HCT116 (cell line): ENCODE data around the gene RPS16. TPM values are rescaled to one million over a fixed set of nuclear protein-coding genes. Genes with fewer than 3 reads are reported as not detected.

Experiments used
- ATAC-seq: fragments of 200-7000 bp; cut with Tn5 transposase; 2 replicates; pipeline ENCODE4 v1.9.1; 2020; ENCODE audit warnings: mild to moderate bottlenecking, moderate library complexity
- BruUV-seq: library from RNA; stranded (reverse); fragments of 400-500 nt; replicated peaks from 2 replicates; lab custom pipeline; 2021; lab: Mats Ljungman, UMichigan
- CTCF ChIA-PET: fragments of 300-600 bp; sonication (Branson Sonifier 250); formaldehyde crosslinking; loops from one replicate; lab custom pipeline; 2021; ENCODE audit warnings: antibody characterized with exemption; lab: Charles Lee
- POLR2A ChIA-PET: fragments of 300-600, 350-600 bp; sonication (Branson Sonifier 250); formaldehyde crosslinking; loops from one replicate; lab custom pipeline; 2021; ENCODE audit warnings: antibody characterized with exemption; lab: Charles Lee
- RAD21 ChIA-PET, 2 experiments: fragments of 300-600 bp; sonication (Branson Sonifier 250); formaldehyde crosslinking; loops; one replicate each; lab custom pipeline; 2023; ENCODE audit warnings: low total read pairs in 2 of 2; ENCODE audit not compliant: uncharacterized antibody in 2 of 2, unreplicated experiment in 2 of 2, low non-redundant PET in 1 of 2; lab: Charles Lee
- DNase-seq: peaks from one replicate; pipeline ENCODE4 v3.0.0-alpha.2; 2010; ENCODE audit warnings: low read depth, low spot score
- H2AFZ ChIP-seq: fragments of 200-600 bp; shearing (Covaris generic), sonication (generic); 2 replicates; pipeline ENCODE4 v1.6.1; 2017; ENCODE audit warnings: low read depth, mixed run types, mixed read lengths, antibody characterized with exemption, low read length; ENCODE audit not compliant: poor library complexity, severe bottlenecking
- H3K27ac ChIP-seq: 2 replicates; pipeline ENCODE4 v1.5.1; 2012; ENCODE audit warnings: low read depth, low read length
- H3K27me3 ChIP-seq: fragments of 200-600 bp; sonication (generic); 2 replicates; pipeline ENCODE4 v1.6.1; 2016; ENCODE audit warnings: mixed run types, low read length, mixed read lengths; ENCODE audit not compliant: insufficient read depth
- H3K36me3 ChIP-seq, 2 experiments: fragments of 200-500 bp in 1 of 2; fragments of 200-600 bp in 1 of 2; sonication (Bioruptor generic) in 1 of 2; sonication (generic) in 1 of 2; 2 replicates each; pipeline versions ENCODE4 v1.5.1 to v1.6.1; 2014 to 2016; ENCODE audit warnings: low read length in 2 of 2, inconsistent platforms in 1 of 2, mixed read lengths in 1 of 2, mixed run types in 1 of 2; ENCODE audit not compliant: insufficient read depth in 2 of 2, control insufficient read depth in 1 of 2
- H3K4me1 ChIP-seq, 2 experiments: fragments of 200-600 bp in 1 of 2; sonication (generic) in 1 of 2; 2 replicates each; pipeline versions ENCODE4 v1.5.1 to v1.6.1; 2012 to 2017; ENCODE audit warnings: low read length in 2 of 2, inconsistent platforms in 1 of 2, mild to moderate bottlenecking in 1 of 2, mixed read lengths in 1 of 2, mixed run types in 1 of 2, moderate library complexity in 1 of 2; ENCODE audit not compliant: insufficient read depth in 2 of 2, control insufficient read depth in 1 of 2
- H3K4me2 ChIP-seq: fragments of 200-600 bp; sonication (generic); 2 replicates; pipeline ENCODE4 v1.6.1; 2017; ENCODE audit warnings: mixed run types, low read length, mixed read lengths
- H3K4me3 ChIP-seq, 2 experiments: fragments of 200-600 bp in 1 of 2; sonication (generic) in 1 of 2; replicated peaks in 1 of 2; 2 replicates each; pipeline ENCODE4 v1.5.1; 2011 to 2016; ENCODE audit warnings: low read length in 2 of 2, control low read depth in 1 of 2, low read depth in 1 of 2, mild to moderate bottlenecking in 1 of 2, mixed read lengths in 1 of 2, mixed run types in 1 of 2
- H3K79me2 ChIP-seq: fragments of 200-600 bp; sonication (generic); 2 replicates; pipeline ENCODE4 v1.6.1; 2017; ENCODE audit warnings: mild to moderate bottlenecking, mixed run types, low read length, moderate library complexity, mixed read lengths; ENCODE audit not compliant: insufficient read depth
- H3K9ac ChIP-seq: fragments of 200-600 bp; sonication (generic); 2 replicates; pipeline ENCODE4 v1.6.1; 2016; ENCODE audit warnings: low read length, mixed read lengths
- H3K9me2 ChIP-seq: fragments of 200-600 bp; sonication (generic), shearing (Covaris generic); 2 replicates; pipeline ENCODE4 v1.6.1; 2017; ENCODE audit warnings: mixed run types, mild to moderate bottlenecking, moderate library complexity; ENCODE audit not compliant: insufficient read depth
- H3K9me3 ChIP-seq, 2 experiments: fragments of 200-500 bp in 1 of 2; fragments of 200-600 bp in 1 of 2; sonication (Bioruptor generic) in 1 of 2; sonication (generic) in 1 of 2; 2 replicates each; pipeline ENCODE4 v1.6.1; 2014 to 2017; ENCODE audit warnings: low read length in 2 of 2, mixed read lengths in 2 of 2, inconsistent platforms in 1 of 2, low read depth in 1 of 2, mild to moderate bottlenecking in 1 of 2, mixed run types in 1 of 2, moderate library complexity in 1 of 2; ENCODE audit not compliant: control insufficient read depth in 1 of 2, insufficient read depth in 1 of 2
- H4K20me1 ChIP-seq: fragments of 200-600 bp; sonication (generic), shearing (Covaris generic); 2 replicates; pipeline ENCODE4 v1.6.1; 2017; ENCODE audit warnings: mixed run types, mild to moderate bottlenecking, moderate library complexity; ENCODE audit not compliant: insufficient read depth
- ATF3 ChIP-seq: IDR thresholded peaks from 2 replicates; pipeline ENCODE4 v1.6.1; 2012
- CBX3 ChIP-seq: IDR thresholded peaks from 2 replicates; pipeline ENCODE4 v1.6.1; 2012; ENCODE audit warnings: low read depth
- CEBPB ChIP-seq: IDR thresholded peaks from 2 replicates; pipeline ENCODE4 v1.6.1; 2012; ENCODE audit warnings: low read depth
- CTCF ChIP-seq, 3 experiments: fragments of 200-600 bp in 1 of 3; sonication (generic) in 1 of 3; IDR thresholded peaks in 2 of 3; conservative IDR thresholded peaks in 1 of 3; 2 replicates each; pipeline ENCODE4 v1.5.1; 2012 to 2017; ENCODE audit warnings: low read depth in 2 of 3, low read length in 2 of 3, antibody characterized with exemption in 1 of 3, borderline replicate concordance in 1 of 3, control low read depth in 1 of 3, mild to moderate bottlenecking in 1 of 3, mixed read lengths in 1 of 3, mixed run types in 1 of 3, moderate library complexity in 1 of 3; ENCODE audit not compliant: insufficient read depth in 1 of 3
- ELF1 ChIP-seq: IDR thresholded peaks from 2 replicates; pipeline ENCODE4 v1.6.1; 2012; ENCODE audit warnings: low read depth, borderline replicate concordance
- EZH2phosphoT487 ChIP-seq: fragments of 200-600 bp; IDR thresholded peaks from 2 replicates; pipeline ENCODE4 v1.6.1; 2018; ENCODE audit warnings: antibody characterized with exemption, borderline replicate concordance
- FOSL1 ChIP-seq: IDR thresholded peaks from 2 replicates; pipeline ENCODE4 v1.6.1; 2012; ENCODE audit warnings: low read depth
- POLR2A ChIP-seq: IDR thresholded peaks from 2 replicates; pipeline ENCODE4 v1.7.0; 2011; ENCODE audit warnings: borderline replicate concordance; ENCODE audit not compliant: insufficient read depth, insufficient read length; ENCODE audit errors: extremely low read depth
- RAD21 ChIP-seq: IDR thresholded peaks from 2 replicates; pipeline ENCODE4 v1.6.1; 2012; ENCODE audit warnings: low read depth, mild to moderate bottlenecking
- SIN3A ChIP-seq: IDR thresholded peaks from 2 replicates; pipeline ENCODE4 v1.6.1; 2012; ENCODE audit warnings: low read depth
- SP1 ChIP-seq: IDR thresholded peaks from 2 replicates; pipeline ENCODE4 v1.6.1; 2012; ENCODE audit warnings: low read depth
- SRF ChIP-seq: IDR thresholded peaks from 2 replicates; pipeline ENCODE4 v1.6.1; 2012; ENCODE audit warnings: low read depth
- TCF7L2 ChIP-seq: IDR thresholded peaks from 2 replicates; pipeline ENCODE4 v1.7.0; 2011; ENCODE audit warnings: borderline replicate concordance, inconsistent platforms; ENCODE audit not compliant: insufficient read depth, insufficient read length; ENCODE audit errors: extremely low read depth
- YY1 ChIP-seq: IDR thresholded peaks from 2 replicates; pipeline ENCODE4 v1.6.1; 2011; ENCODE audit warnings: low read length, low read depth, moderate library complexity, mild to moderate bottlenecking; ENCODE audit not compliant: insufficient replicate concordance; ENCODE audit errors: extremely low read depth
- ZFX ChIP-seq: fragments of 450-650 bp; IDR thresholded peaks from 2 replicates; pipeline ENCODE4 v1.6.1; 2017
- ZNF274 ChIP-seq: fragments of 200-500 bp; sonication (Bioruptor generic); IDR thresholded peaks from 2 replicates; pipeline ENCODE4 v1.6.1; 2014; ENCODE audit warnings: mild to moderate bottlenecking, low read depth, low read length, inconsistent platforms
- intact Hi-C: fragments of 100-400 bp; cut with micrococcal nuclease; formaldehyde crosslinking; loops from 2 replicates; pipeline ENCODE4 v1.10.0; 2022
- total RNA-seq: library from RNA; stranded (reverse); gene quantifications from one replicate; pipeline ENCODE4 v1.2.1, GENCODE V29; 2021; ENCODE audit not compliant: unreplicated experiment

Gene RPS16
- total RNA-seq, 1 experiment from 2014 or later = 3,365 TPM

GRCh38 chr19:39425744-39426143 is 10.0 kb downstream of the RPS16 start:
- CTCF ChIA-PET = interaction anchor here (0.6 kb wide), 1 partner anchor 303 kb away, joined by 3 read pairs; no protein-coding TSS in a partner anchor
- DNase-seq = no peak

GRCh38 chr19:39424934-39425333 is 10.8 kb downstream of the RPS16 start:
- H3K4me3 ChIP-seq = no peak overlapping the region
- RAD21 ChIA-PET = no interaction called here
- H3K27me3 ChIP-seq = no peaks in the 10 kb centered on the region
- no peak overlapping the region for H3K4me2 ChIP-seq
- POLR2A ChIA-PET = interaction anchor here (0.6 to 6.0 kb wide), 2 partner anchors 11 to 996 kb away, joined by 3 to 33 read pairs; partner anchors contain the start of gene RPS16
- H3K79me2 ChIP-seq = no peaks in the 10 kb centered on the region
- H2AFZ ChIP-seq = no peak overlapping the region
- no peak for ATAC-seq
- no peak overlapping the region for H3K9ac ChIP-seq
- CTCF ChIA-PET = interaction anchor here (0.6 kb wide), 1 partner anchor 302 kb away, joined by 3 read pairs; no protein-coding TSS in a partner anchor
- H4K20me1 ChIP-seq = no peaks in the 10 kb centered on the region
- DNase-seq = no peak
- peaks cover 25% of the 10 kb centered on the region in 2 experiments for H3K4me1 ChIP-seq
- H3K9me2 ChIP-seq = no peaks in the 10 kb centered on the region
- intact Hi-C loops = no loop called here
- H3K9me3 ChIP-seq = no peaks in the 10 kb centered on the region
- no peaks in the 10 kb centered on the region for H3K36me3 ChIP-seq
- no TSS peak for BruUV-seq
- no peak overlapping the region for H3K27ac ChIP-seq
- TF ChIP-seq ZNF274 (no peak), CBX3 (no peak), FOSL1 (no peak), RAD21 (no peak), TCF7L2 (no peak), ZFX (no peak), SIN3A (no peak), EZH2phosphoT487 (no peak), YY1 (no peak), SP1 (no peak), ELF1 (no peak), ATF3 (no peak), CTCF (IDR thresholded peaks at IDR 0.05 in 2 of 3, conservative IDR thresholded peaks at IDR 0.05 in 1 of 3; ENCODE audit: borderline replicate concordance in 1 of 3, insufficient read depth in 1 of 3, low read depth in 2 of 3, low read length in 2 of 3) (no peak)

More at GRCh38 chr19:39425744-39426143, 10.0 kb downstream of the RPS16 start:
- Histone ChIP-seq H3K9me2 (no peaks in the 10 kb centered on the region), H3K9ac (no peak overlapping the region), H3K4me1 (peaks cover 33 to 34% of the 10 kb centered on the region in 2 experiments), H4K20me1 (no peaks in the 10 kb centered on the region), H3K27ac (no peak overlapping the region), H3K4me2 (no peak overlapping the region), H3K4me3 (no peak overlapping the region), H3K36me3 (no peaks in the 10 kb centered on the region), H2AFZ (no peak overlapping the region), H3K27me3 (no peaks in the 10 kb centered on the region), H3K79me2 (no peaks in the 10 kb centered on the region), H3K9me3 (no peaks in the 10 kb centered on the region)
- TF ChIP-seq ATF3 = no peak
- TF ChIP-seq TCF7L2 = no peak
- TF ChIP-seq SRF = no peak
- TF ChIP-seq SIN3A = no peak
- no peak for TF ChIP-seq RAD21
- TF ChIP-seq CBX3 = no peak
- TF ChIP-seq POLR2A = no peak
- no peak for TF ChIP-seq CEBPB
- TF ChIP-seq EZH2phosphoT487 = no peak
- no TSS peak for BruUV-seq
- RAD21 ChIA-PET = no interaction called here
- intact Hi-C loops = no loop called here
- POLR2A ChIA-PET = interaction anchor here (6.0 kb wide), 1 partner anchor 10 kb away, joined by 33 read pairs; the partner anchor contains the start of gene RPS16
- no peak for ATAC-seq
